Stimulated activated CD4-positive, alpha-beta T cell treated with anti-CD3 and anti-CD28 coated beads, Interleukin-2, amount 100 ng/mL, for 48 hours (primary cell): Measurements from ENCODE around the gene LAT.

Experiments
- DNase-seq, 2 donors: peaks; one replicate each; pipeline ENCODE4 v3.0.0-alpha.2; 2020

LAT gene

DNA sequence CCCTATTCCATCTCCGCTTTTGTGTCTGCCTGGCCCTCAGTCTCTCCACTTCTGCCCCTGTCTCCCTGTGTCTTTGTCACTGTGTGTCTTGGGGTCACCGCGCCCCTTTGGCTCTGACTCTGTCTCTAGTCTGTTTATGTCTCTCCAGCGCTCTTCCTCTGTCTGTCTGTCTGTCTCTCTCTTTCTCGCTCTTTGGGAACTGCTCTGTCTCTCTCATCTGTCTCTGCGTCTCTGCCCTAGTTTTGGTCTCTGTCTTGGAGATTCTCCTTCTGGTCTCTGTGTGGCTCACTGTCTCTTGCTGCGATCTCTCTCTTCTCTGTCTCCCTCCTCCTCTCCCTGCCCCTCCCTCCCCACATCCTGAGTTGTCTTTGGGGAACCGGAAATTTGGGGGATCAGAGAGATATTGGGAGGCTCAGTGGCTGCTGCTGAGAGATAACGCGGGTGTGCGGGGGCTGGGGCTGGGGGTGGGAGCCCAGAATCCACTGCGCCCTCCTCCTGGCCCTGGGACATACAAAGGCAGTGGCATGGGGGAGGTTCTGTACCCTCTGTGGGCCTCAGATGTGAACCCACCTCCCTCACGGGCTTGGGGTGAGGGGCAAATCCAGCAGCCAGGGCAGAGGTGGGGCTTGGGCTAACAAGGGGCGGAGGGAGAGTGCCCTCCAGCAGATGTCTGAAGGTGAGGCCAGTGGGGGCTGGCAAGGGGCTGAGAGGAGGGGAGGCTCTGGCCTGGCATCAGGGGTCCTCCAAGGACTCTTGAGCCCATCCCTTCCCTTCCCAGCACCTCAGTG, 24.4 kb downstream of the LAT start:
- DNase-seq: no peak

GRCh38 chr16:29009838-29010166, 24.9 kb downstream of the LAT start:
- DNase-seq: no peak

GRCh38 chr16:29011112-29011511, 26.3 kb downstream of the LAT start:
- DNase-seq: no peak

- DNase-seq: no peak
Measured at GRCh38 chr16:29011851-29012250, 27.0 kb downstream of the LAT start.

DNA sequence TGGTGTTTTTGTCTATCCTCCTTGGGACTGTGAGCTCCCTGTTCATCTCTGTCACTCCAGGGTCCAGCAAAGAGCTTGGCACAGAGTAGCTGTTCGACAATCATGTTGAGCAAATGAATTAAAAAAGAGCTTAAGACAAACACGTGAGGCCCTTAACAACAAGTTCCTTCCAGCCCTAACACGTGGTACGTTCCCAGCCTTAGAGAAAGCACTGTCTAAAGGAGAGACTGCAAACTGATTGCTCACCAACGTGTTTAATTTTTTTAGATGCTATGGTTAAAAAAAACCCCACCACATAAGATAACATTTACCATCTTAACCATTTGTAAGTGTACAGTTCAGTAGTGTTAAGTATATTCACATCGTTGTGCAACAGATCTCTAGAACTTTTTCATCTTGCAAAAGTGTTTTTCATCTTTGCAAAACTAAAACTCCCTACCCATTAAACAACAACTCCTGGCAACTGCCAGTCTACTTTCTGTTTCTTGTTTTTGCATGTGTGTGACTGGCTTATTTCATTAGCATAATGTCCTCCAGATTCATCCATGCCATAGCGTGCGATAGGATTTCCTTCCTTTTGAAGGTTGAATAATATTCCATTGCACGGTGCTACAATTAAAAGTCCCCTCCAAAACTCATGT, 28.2 kb downstream of the LAT start:
- no peak for DNase-seq

GRCh38 chr16:29014561-29015069, 29.8 kb downstream of the LAT start:
- DNase-seq: no peak

DNA sequence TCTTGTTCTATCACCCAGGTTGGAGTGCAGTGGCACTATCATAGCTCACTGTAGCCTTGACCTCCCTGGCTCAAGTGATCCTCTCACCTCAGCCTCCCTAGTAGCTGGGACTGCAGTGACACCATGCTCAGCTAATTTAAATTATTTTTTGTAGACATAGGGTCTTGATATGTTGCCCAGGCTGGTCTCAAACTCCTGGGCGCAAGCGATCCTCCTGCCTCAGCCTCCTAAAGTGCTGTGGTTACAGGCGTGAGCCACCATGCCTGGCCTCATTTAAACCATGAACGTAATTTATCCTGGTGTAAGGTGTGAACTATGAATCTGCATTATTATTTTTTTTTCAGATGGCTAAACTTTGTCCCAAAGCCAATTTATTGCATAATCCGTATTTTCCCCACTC, 37.3 kb downstream of the LAT start:
- DNase-seq: no peak

- no peak for DNase-seq
Measured at GRCh38 chr16:29023279-29024277, 38.7 kb downstream of the LAT start.

- no peak for DNase-seq
Measured at GRCh38 chr16:29024278-29024677, 39.4 kb downstream of the LAT start.

- DNase-seq: no peak
Measured at GRCh38 chr16:29025218-29025617, 40.4 kb downstream of the LAT start.

- DNase-seq: no peak
Measured at GRCh38 chr16:29025735-29026134, 40.9 kb downstream of the LAT start.

DNA sequence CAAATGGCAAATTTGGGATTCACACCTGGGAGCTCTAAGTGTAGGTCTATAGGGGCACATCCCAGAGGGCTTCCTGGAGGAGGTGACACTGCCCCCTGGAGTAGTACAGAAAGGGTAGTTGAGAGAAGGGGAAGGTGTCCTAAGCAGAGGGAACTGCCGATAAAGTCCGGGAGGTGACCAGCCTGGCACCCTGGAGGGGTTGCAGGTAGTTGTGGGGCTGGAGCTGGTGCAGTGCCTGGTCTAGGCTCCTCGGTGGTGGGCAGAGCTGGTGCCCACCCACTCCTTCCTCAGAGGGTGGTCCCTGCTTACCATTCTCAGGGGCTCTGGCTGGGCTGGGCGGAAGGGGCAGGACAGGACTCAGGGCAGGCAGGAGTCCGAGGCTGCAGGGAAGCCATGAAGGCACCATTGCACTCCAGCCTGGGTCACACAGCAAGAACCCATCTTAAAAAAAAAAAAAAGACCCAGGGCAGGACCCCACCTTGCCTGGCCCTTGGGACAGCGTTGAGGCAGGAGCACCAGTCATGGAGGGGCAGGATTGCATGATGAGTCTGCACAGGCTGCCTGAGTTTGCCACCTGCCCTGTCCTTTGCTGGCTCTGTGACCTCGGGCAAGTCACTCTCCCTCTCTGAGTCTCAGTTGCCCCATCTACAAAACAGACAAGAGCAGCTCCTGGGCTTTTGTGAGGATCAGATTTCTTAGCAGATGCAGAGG, 43.8 kb downstream of the LAT start:
- no peak for DNase-seq

DNA sequence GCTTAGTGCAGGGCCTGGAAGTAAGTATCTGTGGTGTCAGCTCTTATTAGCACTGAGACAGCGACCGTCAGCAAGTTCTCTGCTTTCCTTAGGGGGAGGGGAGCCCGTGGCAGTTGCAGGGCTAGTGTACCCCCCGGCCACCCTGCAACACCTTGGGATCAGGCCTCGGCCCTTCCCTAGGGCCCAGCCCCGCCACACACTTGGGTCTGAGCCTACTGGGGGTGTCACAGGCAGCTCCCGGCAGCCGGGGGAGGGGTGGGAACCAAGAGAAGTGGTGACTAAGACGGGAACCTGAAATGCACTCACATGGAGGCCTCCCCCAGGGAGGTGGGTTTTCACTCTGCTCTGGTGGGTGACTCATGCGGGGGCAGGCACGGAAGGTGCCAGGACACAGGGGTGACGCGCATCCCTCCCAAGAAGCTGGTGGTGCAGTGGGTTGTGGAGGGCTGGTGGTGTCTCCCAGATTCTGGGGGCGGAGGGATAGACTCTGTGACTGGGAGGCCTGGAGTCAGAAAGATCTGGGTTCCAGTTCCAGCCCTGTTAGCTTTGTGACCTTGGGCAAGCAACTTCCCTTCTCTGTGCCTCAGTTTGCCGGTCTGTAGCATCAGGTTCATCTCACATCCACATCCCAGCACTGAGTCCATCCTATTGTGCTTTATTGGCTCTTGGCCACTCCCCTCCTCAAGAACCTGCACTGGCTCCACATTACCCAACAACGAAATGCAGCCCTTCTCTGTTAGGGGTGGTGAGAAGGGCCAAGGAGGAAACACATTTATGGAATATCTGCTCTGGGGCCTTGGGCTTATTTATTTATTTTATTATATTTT, 44.5 kb downstream of the LAT start:
- DNase-seq: peak; percentile 81 to 86

DNA sequence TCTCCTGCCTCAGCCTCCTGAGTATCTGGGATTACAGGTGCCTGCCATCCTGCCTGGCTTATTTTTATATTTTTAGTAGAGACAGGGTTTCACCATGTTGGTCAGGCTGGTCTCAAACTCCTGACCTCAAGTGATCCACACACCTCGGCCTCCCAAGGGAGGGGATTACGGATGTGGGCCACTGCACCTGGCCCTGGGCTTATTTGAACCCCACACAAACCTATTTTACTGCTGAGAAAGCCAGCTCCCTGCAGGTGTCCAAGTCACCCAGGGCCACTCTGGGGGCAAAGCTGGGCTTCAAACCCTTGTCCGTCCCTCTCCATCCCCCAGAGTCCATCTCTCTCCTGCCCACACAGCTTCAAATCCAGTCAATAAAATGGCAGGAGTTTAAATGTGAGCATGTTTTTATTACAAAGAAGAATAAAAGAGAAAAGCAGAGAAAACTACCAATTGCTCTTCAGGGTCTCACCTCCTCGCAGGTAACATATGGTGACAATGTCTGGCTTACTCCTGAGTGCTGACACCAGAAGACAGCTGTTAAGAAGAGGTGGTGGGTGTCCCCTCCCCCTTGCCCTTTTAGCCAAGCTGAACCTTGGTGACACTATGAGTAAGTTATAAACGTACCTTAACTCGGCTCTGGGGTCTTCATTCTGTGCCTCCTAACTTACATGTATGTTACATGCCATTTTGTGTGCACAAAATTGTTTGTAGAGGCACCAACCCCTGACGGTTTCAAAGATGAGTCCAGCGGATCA, 45.4 kb downstream of the LAT start:
- DNase-seq: no peak
